IMR-90 (cell line): Measurements from ENCODE around the gene NHLRC1. TPM values are rescaled to one million over a fixed set of nuclear protein-coding genes. Genes with fewer than 3 reads are reported as not detected.

Experiments used
- ATAC-seq: fragments of 200-7000 bp; cut with Tn5 transposase; 2 replicates; pipeline ENCODE4 v1.9.1; 2020; ENCODE audit warnings: low read depth, mild to moderate bottlenecking, moderate library complexity
- BruUV-seq: library from RNA; stranded (reverse); fragments of 400-500 nt; replicated peaks from 2 replicates; lab custom pipeline; 2021; lab: Mats Ljungman, UMichigan
- CTCF ChIA-PET: fragments of 300-600 bp; formaldehyde crosslinking; extraction: SDS; loops from one replicate; lab custom pipeline; 2021; ENCODE audit warnings: antibody characterized with exemption; lab: Yijun Ruan, JAX
- POLR2A ChIA-PET: fragments of 300-600 bp; sonication (Branson Sonifier 250); formaldehyde crosslinking; loops from one replicate; lab custom pipeline; 2022; ENCODE audit warnings: antibody characterized with exemption; ENCODE audit not compliant: unreplicated experiment; lab: Charles Lee
- DNase-seq: peaks from one replicate; pipeline ENCODE4 v3.0.0; 2013
- H2AFZ ChIP-seq: replicated peaks from 2 replicates; pipeline ENCODE3; 2013; ENCODE audit warnings: low read length, mild to moderate bottlenecking; ENCODE audit not compliant: poor library complexity
- H2AK5ac ChIP-seq: 2 replicates; pipeline ENCODE4 v1.6.1; 2013; ENCODE audit warnings: low read depth, low read length, inconsistent platforms
- H2AK9ac ChIP-seq: replicated peaks from 2 replicates; pipeline ENCODE3; 2013; ENCODE audit warnings: mild to moderate bottlenecking, low read depth, low read length, moderate library complexity; ENCODE audit not compliant: poor library complexity
- H2BK120ac ChIP-seq: 2 replicates; pipeline ENCODE4 v1.6.1; 2013; ENCODE audit warnings: low read depth, low read length, inconsistent platforms
- H2BK15ac ChIP-seq: 3 replicates; pipeline ENCODE4 v1.6.1; 2013; ENCODE audit warnings: low read depth, low read length, inconsistent platforms
- H2BK20ac ChIP-seq: 2 replicates; pipeline ENCODE4 v1.6.1; 2013; ENCODE audit warnings: low read depth, mild to moderate bottlenecking, inconsistent platforms, low read length, moderate library complexity
- H2BK5ac ChIP-seq: 2 replicates; pipeline ENCODE4 v1.6.1; 2013; ENCODE audit warnings: mild to moderate bottlenecking, low read depth, low read length, inconsistent platforms; ENCODE audit not compliant: poor library complexity, severe bottlenecking
- H3K14ac ChIP-seq: replicated peaks from 2 replicates; pipeline ENCODE4 v1.6.1; 2013; ENCODE audit warnings: low read depth, low read length, inconsistent platforms
- H3K18ac ChIP-seq: 2 replicates; pipeline ENCODE4 v1.6.1; 2013; ENCODE audit warnings: low read depth, low read length, control low read depth
- H3K23ac ChIP-seq: 2 replicates; pipeline ENCODE4 v1.6.1; 2013; ENCODE audit warnings: low read depth, low read length, inconsistent platforms
- H3K27ac ChIP-seq: 2 replicates; pipeline ENCODE4 v1.5.1; 2013; ENCODE audit warnings: mild to moderate bottlenecking, control low read depth, low read length; ENCODE audit not compliant: insufficient read depth
- H3K27me3 ChIP-seq: 2 replicates; pipeline ENCODE4 v1.6.1; 2013; ENCODE audit warnings: low read length; ENCODE audit not compliant: control insufficient read depth, insufficient read depth
- H3K36me3 ChIP-seq: 2 replicates; pipeline ENCODE4 v1.6.1; 2013; ENCODE audit warnings: low read length, mixed read lengths; ENCODE audit not compliant: control insufficient read depth, insufficient read depth
- H3K4ac ChIP-seq: 2 replicates; pipeline ENCODE4 v1.6.1; 2013; ENCODE audit warnings: low read depth, low read length, inconsistent platforms
- H3K4me1 ChIP-seq: 2 replicates; pipeline ENCODE4 v1.6.1; 2013; ENCODE audit warnings: low read length, mixed read lengths; ENCODE audit not compliant: control insufficient read depth, insufficient read depth
- H3K4me2 ChIP-seq: 2 replicates; pipeline ENCODE4 v1.6.1; 2013; ENCODE audit warnings: low read depth, mild to moderate bottlenecking, control low read depth, low read length, moderate library complexity
- H3K4me3 ChIP-seq: 2 replicates; pipeline ENCODE4 v1.5.1; 2013; ENCODE audit warnings: low read depth, mild to moderate bottlenecking, control low read depth, low read length, moderate library complexity; ENCODE audit not compliant: insufficient read depth
- H3K56ac ChIP-seq: 2 replicates; pipeline ENCODE4 v1.6.1; 2013; ENCODE audit warnings: low read length, inconsistent platforms; ENCODE audit not compliant: insufficient read depth; ENCODE audit errors: extremely low read depth
- H3K79me1 ChIP-seq, 2 experiments: 2 replicates each; pipeline ENCODE4 v1.6.1; 2013; ENCODE audit warnings: low read length in 2 of 2, inconsistent platforms in 1 of 2, low read depth in 1 of 2
- H3K9ac ChIP-seq: 2 replicates; pipeline ENCODE4 v1.6.1; 2013; ENCODE audit warnings: low read depth, low read length, control low read depth
- H3K9me1 ChIP-seq: 2 replicates; pipeline ENCODE4 v1.6.1; 2013; ENCODE audit warnings: low read length, inconsistent platforms; ENCODE audit not compliant: insufficient read depth
- H3K9me3 ChIP-seq: 2 replicates; pipeline ENCODE4 v1.6.1; 2013; ENCODE audit warnings: low read length; ENCODE audit not compliant: control insufficient read depth, insufficient read depth
- H4K20me1 ChIP-seq: 2 replicates; pipeline ENCODE4 v1.6.1; 2013; ENCODE audit warnings: low read length, inconsistent platforms; ENCODE audit not compliant: insufficient read depth
- H4K5ac ChIP-seq: 2 replicates; pipeline ENCODE4 v1.6.1; 2013; ENCODE audit warnings: mild to moderate bottlenecking, low read depth, low read length, control low read depth
- H4K8ac ChIP-seq, 2 experiments: 2 replicates each; pipeline ENCODE4 v1.6.1; 2013; ENCODE audit warnings: low read depth in 2 of 2, low read length in 2 of 2, control low read depth in 1 of 2, inconsistent platforms in 1 of 2
- H4K91ac ChIP-seq: 2 replicates; pipeline ENCODE4 v1.6.1; 2013; ENCODE audit warnings: low read depth, low read length, inconsistent platforms; ENCODE audit not compliant: insufficient read depth
- CHD1 ChIP-seq: IDR thresholded peaks from 2 replicates; pipeline ENCODE4 v1.6.1; 2012; ENCODE audit warnings: low read depth, low read length, improper control_type of control experiment
- MAFK ChIP-seq: IDR thresholded peaks from 2 replicates; pipeline ENCODE4 v1.6.1; 2012; ENCODE audit warnings: low read depth, low read length, improper control_type of control experiment
- MXI1 ChIP-seq: IDR thresholded peaks from 2 replicates; pipeline ENCODE4 v1.6.1; 2012; ENCODE audit warnings: low read depth, mild to moderate bottlenecking, low read length, moderate library complexity, borderline replicate concordance
- POLR2A ChIP-seq: IDR thresholded peaks from 2 replicates; pipeline ENCODE4 v1.6.1; 2012; ENCODE audit warnings: mild to moderate bottlenecking, low read depth, low read length
- RAD21 ChIP-seq: IDR thresholded peaks from 2 replicates; pipeline ENCODE4 v1.6.1; 2012; ENCODE audit warnings: low read length, improper control_type of control experiment
- SMC3 ChIP-seq: fragments of 150-350 bp; IDR thresholded peaks from 2 replicates; pipeline ENCODE4 v1.6.1; 2016; ENCODE audit warnings: low read depth, mild to moderate bottlenecking, antibody characterized with exemption, low read length, moderate library complexity
- WGBS, 2 experiments: methylation state at CpG; one replicate each; pipeline versions ENCODE4 v1.1.5 to v1.1.7; 2013; ENCODE audit warnings: missing lambda C conversion rate in 2 of 2; ENCODE audit not compliant: insufficient read length in 1 of 2; ENCODE audit errors: extremely low coverage in 2 of 2; 5-methylcytosine and 5-hydroxymethylcytosine counted together
- dilution Hi-C: fragments of 300-500 bp; cut with HindIII; formaldehyde crosslinking; loops from one replicate; pipeline ENCODE4 v1.14.3; 2018; ENCODE audit warnings: low sequenced_read_pairs; ENCODE audit not compliant: unreplicated experiment
- in situ Hi-C: fragments of 300-500 bp; cut with MboI; formaldehyde crosslinking; loops from 3 replicates; pipeline ENCODE4 v1.14.3; 2019; ENCODE audit warnings: low sequenced_read_pairs, inconsistent platforms, mixed read lengths
- intact Hi-C: fragments of 100-400 bp; cut with micrococcal nuclease; formaldehyde crosslinking; loops from 2 replicates; pipeline ENCODE4 v1.10.0; 2022
- polyA plus RNA-seq, 3 experiments: library from polyadenylated mRNA; depleted of rRNA; stranded (reverse); fragments of >200 nt; gene quantifications; 2 replicates each; pipeline ENCODE4 v1.2.3, GENCODE V29; 2012; ENCODE audit warnings: low replicate concordance in 1 of 3
- total RNA-seq: library from RNA; depleted of rRNA; stranded (reverse); fragments of >200 nt; gene quantifications from 2 replicates; pipeline ENCODE4 v1.2.3, GENCODE V29; 2012

The NHLRC1 gene
- total and polyA plus RNA-seq, 2 of the 4 experiments (the other 2 are of a cell fraction) = 1.1 TPM

DNA sequence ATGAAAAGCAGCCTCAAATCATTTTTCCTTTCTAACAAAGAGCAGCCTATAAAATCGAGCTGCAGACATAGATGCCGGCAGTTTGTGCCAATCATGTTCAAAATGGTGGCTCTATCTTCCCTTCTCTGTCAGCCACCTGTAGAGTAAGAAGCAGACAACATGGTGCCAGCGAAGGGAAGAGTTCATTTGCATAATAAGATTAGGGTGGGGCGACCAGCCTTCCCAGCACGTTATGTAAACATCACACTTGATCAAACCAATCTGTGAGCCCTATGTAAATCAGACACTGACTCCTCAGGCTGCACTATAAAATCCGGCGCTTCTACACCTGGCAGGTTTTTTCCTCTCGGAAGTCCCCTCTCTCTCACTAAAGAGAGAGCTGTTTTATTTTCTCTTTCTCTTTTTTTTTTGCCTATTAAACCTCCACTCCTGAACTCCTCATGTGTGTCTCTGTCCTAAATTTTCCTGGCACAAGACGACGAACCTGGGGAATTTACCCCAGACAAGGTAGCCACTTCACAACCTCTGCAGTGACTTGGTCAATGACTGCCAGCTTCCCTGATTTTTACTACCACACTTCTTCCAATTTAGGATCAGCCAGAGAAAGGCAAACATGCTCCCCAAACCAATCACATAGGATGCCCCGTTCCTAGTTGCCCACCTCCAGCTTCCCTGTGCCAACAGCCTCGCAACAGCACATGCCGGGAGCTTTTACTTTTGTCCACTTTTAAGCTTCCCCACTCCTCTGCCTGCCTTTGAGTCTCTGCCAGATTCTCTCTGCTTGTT is 19.5 kb upstream of the NHLRC1 start:
- Histone ChIP-seq H2AK9ac (no peak overlapping the region), H3K4me2 (no peak overlapping the region), H3K36me3 (peaks cover 3% of the 10 kb centered on the region), H3K18ac (no peak overlapping the region), H4K20me1 (no peaks in the 10 kb centered on the region), H3K56ac (no peak overlapping the region), H3K9ac (no peak overlapping the region), H3K23ac (no peak overlapping the region), H3K4ac (no peak overlapping the region), H4K8ac (no peak overlapping the region), H3K27ac (no peak overlapping the region), H2BK15ac (no peak overlapping the region), H2AFZ (no peak overlapping the region), H2BK120ac (no peak overlapping the region), H2BK5ac (no peak overlapping the region), H3K14ac (no peak overlapping the region), H3K4me3 (no peak overlapping the region), H3K9me3 (no peaks in the 10 kb centered on the region), H3K4me1 (no peaks in the 10 kb centered on the region), H2BK20ac (no peak overlapping the region), H4K91ac (no peak overlapping the region), H3K27me3 (no peaks in the 10 kb centered on the region), H4K5ac (no peak overlapping the region), H3K79me1 (no peaks in the 10 kb centered on the region), H2AK5ac (no peak overlapping the region), H3K9me1 (no peaks in the 10 kb centered on the region)
- in situ Hi-C loops (no loop called here), dilution Hi-C loops (no loop called here), intact Hi-C loops (no loop called here)
- CTCF ChIA-PET = no interaction called here
- WGBS, 2 experiments = 88% methylated on average over 2 of the region's 13 CpGs; no CpG with 5 or more reads in 1 of the 2 experiments
- ATAC-seq (no peak), DNase-seq (no peak)
- TF ChIP-seq RAD21 (no peak), MXI1 (no peak), MAFK (no peak), CHD1 (no peak), POLR2A (no peak), SMC3 (no peak)
- BruUV-seq = no TSS peak
- POLR2A ChIA-PET = no interaction called here
